ENCODE data around the gene TULP4. TPM values are rescaled to one million over a fixed set of nuclear protein-coding genes. Genes with fewer than 3 reads are reported as not detected.
"Not testable (repeated sequence)": the region's sequence is repeated elsewhere in the genome, so short reads cannot be mapped to it uniquely, and the experiment has no call there.

TULP4 gene
- total RNA-seq, 2 donors from 2014 or later, result 20.5 to 27.4 TPM

DNA sequence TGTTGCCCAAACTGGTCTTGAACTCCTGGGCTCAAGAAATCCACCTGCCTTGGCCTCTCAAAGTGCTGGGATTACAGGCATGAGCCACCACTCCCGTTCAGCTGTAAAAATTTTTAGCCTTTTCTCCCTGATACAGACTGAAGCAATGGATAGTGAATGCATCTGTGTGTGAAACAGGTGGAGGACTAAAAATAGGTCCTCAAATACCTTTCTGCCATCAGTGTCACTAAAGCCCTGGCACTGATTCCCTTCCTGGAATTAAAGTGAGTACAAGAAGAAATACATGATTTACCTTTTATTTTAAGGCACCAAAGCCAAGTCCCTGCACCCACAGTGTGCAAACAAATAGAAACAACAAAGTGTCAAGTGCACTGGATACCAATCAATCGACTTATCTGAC lies 25.1 kb downstream of the TULP4 start:
- no peak overlapping the region for H3K27ac Mint-ChIP-seq
- no peak for DNase-seq (ENCODE audit: low spot score in 2 of 2)
- ATAC-seq, result no peak
- peaks cover 8% of the 10 kb centered on the region in 2 donors for H3K36me3 Mint-ChIP-seq
- H3K9me3 Mint-ChIP-seq, result peaks cover 1 to 4% of the 10 kb centered on the region in 2 donors

DNA sequence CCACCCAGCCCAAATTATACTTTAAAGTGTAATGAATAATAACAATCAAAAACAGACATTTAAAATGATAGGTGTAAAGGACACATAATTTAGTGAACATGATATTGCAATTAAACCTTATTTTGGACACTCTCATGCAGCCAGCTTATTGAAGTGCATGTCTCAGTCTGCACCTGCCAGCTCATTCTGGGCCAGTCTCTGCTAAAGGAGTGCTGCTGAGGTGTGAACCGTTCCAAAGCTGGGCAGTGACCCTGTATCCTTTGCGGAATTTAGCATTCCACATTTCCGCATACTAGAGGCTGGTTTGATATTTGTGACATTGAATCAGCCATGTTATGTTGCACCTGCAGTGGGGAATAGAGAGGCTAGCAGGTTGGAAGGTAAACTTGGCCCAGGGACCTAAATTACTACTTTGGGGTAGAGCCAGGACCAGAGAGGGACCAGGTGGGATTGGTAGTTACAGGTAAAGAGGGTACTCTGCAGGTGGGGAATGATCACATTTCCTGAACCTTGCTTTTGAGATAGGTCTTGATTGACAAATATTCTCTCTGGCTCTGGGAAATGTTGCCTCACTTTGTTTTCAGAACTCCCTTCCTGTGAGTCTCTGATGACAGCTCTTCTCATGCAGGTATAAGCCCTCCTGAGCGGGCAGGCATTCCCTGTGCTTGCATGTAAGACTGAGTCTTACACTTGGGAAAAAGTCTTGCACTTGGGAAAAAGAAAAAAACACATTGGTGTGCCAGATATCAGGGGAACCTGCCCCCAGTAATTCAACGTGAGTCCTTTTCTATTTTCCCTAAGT lies 26.2 kb downstream of the TULP4 start:
- H3K27ac Mint-ChIP-seq, result peak overlapping the region in 1 of 2 donors; percentile 67
- H3K9me3 Mint-ChIP-seq, result peaks cover 0 to 7% of the 10 kb centered on the region in 2 donors
- DNase-seq (ENCODE audit: low spot score in 2 of 2) (no peak), ATAC-seq (no peak)
- peaks cover 8 to 14% of the 10 kb centered on the region in 2 donors for H3K36me3 Mint-ChIP-seq

DNA sequence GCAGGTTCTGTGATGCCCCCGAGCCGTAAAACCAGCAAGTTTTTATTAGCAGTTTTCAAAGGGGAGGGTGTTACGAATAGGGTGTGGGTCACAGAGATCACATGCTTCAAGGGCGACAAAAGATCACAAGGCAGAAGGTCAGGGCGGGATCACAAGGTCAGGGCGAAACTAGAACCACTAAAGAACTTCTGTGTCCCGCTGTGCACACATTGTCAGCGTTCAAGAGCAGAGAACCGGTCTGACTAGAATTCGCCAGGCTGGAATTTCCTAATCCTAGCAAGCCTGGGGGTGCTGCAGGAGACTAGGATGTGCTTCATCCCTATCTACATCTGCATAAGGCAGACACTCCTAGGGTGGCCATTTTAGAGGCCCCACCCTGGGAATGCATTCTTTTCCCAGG lies 26.9 kb downstream of the TULP4 start:
- Mint-ChIP-seq H3K36me3 (peaks cover 12 to 19% of the 10 kb centered on the region in 2 donors), H3K9me3 (peaks cover 0 to 12% of the 10 kb centered on the region in 2 donors), H3K27ac (peak overlapping the region in 1 of 2 donors; percentile 67)
- DNase-seq (ENCODE audit: low spot score in 2 of 2); ATAC-seq: not testable (repeated sequence)

DNA sequence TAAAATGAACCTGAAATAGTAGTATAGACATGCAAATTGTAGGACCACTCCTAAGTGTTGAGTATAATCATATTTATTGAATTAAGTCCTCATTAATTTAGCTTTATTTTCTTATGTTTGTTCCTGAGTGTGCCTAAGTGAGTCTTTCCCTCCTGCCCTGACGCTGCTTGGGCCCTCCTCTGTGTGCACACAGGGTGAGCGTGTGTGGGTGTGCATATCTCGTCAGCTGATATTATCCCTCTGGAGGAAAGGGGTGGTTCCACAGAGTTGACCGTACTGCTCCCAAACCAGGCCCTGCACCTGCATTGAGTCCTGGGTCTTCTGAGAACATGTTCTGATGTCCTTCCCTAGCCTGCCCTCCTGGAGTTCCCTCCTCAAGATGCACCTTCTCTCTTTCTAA lies 28.0 kb downstream of the TULP4 start:
- ATAC-seq, result no peak
- Mint-ChIP-seq H3K36me3 (peaks cover 22 to 30% of the 10 kb centered on the region in 2 donors), H3K9me3 (peaks cover 1 to 22% of the 10 kb centered on the region in 2 donors), H3K27ac (no peak overlapping the region)
- no peak for DNase-seq (ENCODE audit: low spot score in 2 of 2)

DNA sequence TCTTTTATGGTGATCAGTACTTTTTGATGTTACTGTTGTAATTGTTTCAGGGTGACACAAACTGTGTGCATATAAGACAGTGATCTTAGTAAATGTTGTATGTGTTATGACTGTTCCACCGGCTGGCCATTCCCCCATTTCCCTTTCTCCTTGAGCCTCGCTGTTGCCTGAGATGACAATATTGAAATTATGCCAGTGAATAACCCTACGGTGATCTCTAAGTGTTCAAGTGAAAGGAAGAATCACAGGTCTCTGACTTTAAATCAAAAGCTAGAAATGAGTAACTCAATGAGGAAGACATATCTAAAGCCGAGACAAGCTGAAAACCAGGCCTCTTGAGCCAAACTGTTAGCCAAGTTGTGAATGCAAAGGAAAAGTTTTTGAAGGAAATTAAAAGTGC lies 32.3 kb downstream of the TULP4 start:
- peaks cover 10 to 27% of the 10 kb centered on the region in 2 donors for H3K9me3 Mint-ChIP-seq

DNA sequence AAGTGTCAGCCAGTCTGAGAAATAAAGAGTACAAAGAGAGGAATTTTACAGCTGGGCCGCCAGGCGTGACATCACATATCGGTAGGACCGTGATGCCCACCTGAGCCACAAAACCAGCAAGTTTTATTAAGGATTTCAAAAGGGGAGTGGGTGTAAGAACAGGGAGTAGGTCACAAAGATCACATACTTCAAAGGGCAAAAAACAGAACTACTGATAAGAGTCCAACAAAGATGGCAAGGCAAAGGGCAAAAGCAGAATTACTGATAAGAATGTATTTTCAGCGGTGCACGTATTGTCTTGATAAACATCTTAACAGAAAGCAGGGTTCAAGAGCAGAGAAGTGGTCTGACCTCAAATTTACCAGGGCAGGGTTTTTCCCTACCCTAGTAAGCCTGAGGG lies 33.2 kb downstream of the TULP4 start:
- DNase-seq (ENCODE audit: low spot score in 2 of 2); H3K27ac Mint-ChIP-seq; ATAC-seq: not testable (repeated sequence)
- peaks cover 10 to 27% of the 10 kb centered on the region in 2 donors for H3K9me3 Mint-ChIP-seq
- peaks cover 23 to 38% of the 10 kb centered on the region in 2 donors for H3K36me3 Mint-ChIP-seq

More for the DNA sequence above, 32.3 kb downstream of the TULP4 start:
- ATAC-seq (peak; percentile 58 to 96), DNase-seq (ENCODE audit: low spot score in 2 of 2) (no peak)
- Mint-ChIP-seq H3K27ac (peak overlapping the region in 1 of 2 donors; percentile 45), H3K36me3 (peaks cover 23 to 38% of the 10 kb centered on the region in 2 donors)

DNA sequence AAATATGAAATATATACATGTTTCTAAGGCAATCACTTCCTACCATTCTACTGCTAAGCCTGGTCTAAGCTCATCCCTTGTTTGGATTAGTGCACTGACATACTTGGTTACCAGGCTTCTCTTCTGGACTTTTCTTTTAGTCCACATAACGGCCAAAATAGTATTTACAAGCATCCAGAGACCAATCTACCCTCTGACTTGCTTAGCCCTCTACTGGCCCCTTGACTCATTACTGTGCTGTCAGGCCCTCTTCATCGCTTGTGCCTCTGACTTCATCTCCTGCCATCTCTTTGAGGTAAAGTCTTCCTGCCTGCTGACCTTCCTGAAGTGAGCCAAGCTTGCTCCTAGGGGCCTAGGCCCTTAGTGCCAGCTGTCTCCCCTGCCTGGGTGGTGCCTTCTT lies 35.1 kb downstream of the TULP4 start:
- no peak for DNase-seq (ENCODE audit: low spot score in 2 of 2)
- H3K36me3 Mint-ChIP-seq, result peaks cover 23 to 38% of the 10 kb centered on the region in 2 donors
- ATAC-seq, result no peak
- H3K27ac Mint-ChIP-seq, result peak overlapping the region in 1 of 2 donors; percentile 31
- peaks cover 10 to 27% of the 10 kb centered on the region in 2 donors for H3K9me3 Mint-ChIP-seq

DNA sequence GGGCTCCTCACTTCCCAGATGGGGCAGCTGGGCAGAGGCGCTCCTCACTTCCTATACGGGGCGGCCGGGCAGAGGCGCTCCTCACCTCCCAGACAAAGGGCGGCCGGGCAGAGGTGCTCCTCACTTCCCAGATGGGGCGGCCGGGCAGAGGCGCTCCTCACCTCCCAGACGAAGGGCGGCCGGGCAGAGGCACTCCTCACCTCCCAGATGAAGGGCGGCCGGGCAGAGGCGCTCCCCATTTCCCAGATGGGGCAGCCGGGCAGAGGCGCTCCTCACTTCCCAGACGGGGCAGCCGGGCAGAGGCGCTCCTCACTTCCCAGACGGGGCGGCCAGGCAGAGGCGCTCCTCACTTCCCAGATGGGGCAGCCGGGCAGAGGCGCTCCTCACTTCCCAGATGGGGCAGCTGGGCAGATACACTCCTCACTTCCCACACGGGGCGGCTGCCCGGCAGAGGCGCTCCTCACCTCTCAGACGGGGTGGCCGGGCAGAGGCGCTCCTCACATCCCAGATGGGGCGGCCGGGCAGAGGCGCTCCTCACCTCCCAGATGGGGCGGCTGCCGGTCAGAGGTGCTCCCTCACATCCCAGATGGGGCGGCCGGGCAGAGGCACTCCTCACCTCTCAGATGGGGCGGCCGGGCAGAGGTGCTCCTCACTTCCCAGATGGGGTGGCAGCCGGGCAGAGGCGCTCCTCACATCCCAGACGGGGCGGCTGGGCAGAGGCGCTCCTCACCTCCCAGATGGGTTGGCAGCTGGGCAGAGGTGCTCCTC lies 36.7 kb downstream of the TULP4 start:
- DNase-seq (ENCODE audit: low spot score in 2 of 2); ATAC-seq; H3K27ac Mint-ChIP-seq: not testable (repeated sequence)
- Mint-ChIP-seq H3K9me3 (peaks cover 10 to 21% of the 10 kb centered on the region in 2 donors), H3K36me3 (peaks cover 22 to 29% of the 10 kb centered on the region in 2 donors)

DNA sequence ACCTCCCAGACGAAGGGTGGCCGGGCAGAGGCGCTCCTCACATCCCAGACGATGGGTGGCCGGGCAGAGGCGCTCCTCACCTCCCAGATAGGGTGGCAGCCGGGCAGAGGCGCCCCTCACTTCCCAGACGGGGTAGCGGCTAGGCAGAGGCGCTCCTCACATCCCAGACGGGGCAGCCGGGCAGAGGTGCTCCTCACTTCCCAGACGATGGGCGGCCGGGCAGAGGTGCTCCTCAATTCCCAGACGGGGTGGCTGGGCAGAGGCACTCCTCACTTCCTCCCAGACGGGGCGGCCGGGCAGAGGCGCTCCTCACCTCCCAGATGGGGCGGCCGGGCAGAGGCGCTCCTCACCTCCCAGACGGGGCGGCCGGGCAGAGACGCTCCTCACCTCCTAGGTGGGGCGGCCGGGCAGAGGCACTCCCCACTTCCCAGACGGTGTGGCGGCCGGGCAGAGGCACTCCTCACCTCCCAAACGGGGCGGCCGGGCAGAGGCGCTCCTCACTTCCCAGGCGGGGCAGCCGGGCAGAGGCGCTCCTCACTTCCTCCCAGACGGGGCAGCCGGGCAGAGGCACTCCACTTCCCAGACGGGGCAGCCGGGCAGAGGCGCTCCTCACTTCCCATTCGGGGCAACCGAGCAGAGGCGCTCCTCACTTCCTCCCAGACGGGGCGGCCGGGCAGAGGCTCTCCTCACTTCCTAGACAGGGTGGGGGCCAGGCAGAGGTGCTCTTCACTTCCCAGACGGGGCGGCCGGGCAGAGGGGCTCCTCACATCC lies 37.4 kb downstream of the TULP4 start:
- Mint-ChIP-seq H3K36me3 (peaks cover 14 to 21% of the 10 kb centered on the region in 2 donors), H3K9me3 (peaks cover 10 to 14% of the 10 kb centered on the region in 2 donors)
- not testable (repeated sequence) for H3K27ac Mint-ChIP-seq; DNase-seq (ENCODE audit: low spot score in 2 of 2); ATAC-seq

DNA sequence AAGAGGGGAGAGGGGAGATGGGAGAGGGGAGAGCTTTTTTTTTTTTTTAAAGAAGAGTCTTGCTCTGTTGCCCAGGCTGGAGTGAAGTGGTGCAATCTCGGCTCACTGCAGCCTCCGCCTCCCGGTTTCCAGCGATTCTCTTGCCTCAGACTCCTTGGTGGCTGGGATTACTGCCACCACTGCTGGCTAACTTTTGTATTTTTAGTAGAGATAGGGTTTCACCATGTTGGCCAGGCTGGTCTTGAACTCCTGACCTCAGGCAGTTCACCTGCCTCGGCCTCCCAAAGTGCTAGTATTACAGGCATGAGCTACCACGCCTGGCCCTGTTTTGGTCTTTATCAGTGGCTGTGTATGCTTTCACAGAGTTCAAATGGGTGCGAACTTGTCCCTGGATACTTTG lies 38.5 kb downstream of the TULP4 start:
- ATAC-seq; H3K27ac Mint-ChIP-seq; H3K9me3 Mint-ChIP-seq; DNase-seq (ENCODE audit: low spot score in 2 of 2): not testable (repeated sequence)
- peaks cover 5 to 11% of the 10 kb centered on the region in 2 donors for H3K36me3 Mint-ChIP-seq

DNA sequence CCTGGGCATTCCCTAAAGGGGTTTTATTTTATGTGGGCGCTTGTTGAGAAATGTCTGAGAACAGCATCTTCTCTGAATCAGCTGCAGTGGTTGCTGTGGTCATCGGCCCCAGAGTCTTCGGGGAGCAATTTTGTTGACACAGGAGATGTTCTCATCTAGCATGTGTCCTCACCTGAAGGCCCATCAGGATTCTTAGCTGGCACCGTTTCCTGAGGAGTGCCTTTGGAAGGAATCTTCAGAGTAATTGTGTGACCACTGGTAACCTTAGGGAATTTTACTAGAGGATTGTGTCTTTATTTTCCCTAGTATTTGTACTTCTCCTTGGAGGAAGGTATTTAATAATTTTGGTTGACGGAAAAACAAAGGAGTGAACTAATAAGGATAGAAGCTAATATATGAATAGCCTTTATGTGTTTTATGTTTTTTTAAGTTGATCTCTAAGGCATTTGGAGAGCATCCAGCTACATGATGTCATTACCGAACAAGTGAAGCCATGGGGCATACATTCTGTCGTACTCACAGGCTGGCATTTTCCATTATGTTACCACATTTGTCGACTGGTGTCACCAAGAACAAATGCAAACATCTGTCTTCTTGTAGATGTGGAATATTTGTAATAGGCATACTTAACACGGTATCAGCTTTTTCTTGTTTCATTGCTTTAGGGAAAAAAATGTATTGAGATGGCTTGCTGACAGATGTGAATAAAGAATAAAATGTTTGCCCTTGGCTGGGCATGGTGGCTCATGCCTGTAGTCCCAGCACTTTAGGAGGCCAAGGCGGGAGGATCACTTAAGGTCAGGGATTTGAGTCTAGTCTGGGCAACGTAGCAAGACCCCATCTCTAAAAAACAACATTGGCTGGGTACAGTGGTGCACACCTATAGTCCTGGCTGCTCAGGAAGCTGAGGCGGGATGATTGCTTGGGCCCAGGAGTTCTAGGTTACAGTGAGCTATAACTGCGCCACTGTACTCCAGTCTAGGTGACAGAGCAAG lies 41.9 kb downstream of the TULP4 start:
- Mint-ChIP-seq H3K9me3 (no peaks in the 10 kb centered on the region), H3K27ac (peak overlapping the region in 1 of 2 donors; percentile 60), H3K36me3 (no peaks in the 10 kb centered on the region)
- DNase-seq (ENCODE audit: low spot score in 2 of 2) (no peak), ATAC-seq (no peak)

DNA sequence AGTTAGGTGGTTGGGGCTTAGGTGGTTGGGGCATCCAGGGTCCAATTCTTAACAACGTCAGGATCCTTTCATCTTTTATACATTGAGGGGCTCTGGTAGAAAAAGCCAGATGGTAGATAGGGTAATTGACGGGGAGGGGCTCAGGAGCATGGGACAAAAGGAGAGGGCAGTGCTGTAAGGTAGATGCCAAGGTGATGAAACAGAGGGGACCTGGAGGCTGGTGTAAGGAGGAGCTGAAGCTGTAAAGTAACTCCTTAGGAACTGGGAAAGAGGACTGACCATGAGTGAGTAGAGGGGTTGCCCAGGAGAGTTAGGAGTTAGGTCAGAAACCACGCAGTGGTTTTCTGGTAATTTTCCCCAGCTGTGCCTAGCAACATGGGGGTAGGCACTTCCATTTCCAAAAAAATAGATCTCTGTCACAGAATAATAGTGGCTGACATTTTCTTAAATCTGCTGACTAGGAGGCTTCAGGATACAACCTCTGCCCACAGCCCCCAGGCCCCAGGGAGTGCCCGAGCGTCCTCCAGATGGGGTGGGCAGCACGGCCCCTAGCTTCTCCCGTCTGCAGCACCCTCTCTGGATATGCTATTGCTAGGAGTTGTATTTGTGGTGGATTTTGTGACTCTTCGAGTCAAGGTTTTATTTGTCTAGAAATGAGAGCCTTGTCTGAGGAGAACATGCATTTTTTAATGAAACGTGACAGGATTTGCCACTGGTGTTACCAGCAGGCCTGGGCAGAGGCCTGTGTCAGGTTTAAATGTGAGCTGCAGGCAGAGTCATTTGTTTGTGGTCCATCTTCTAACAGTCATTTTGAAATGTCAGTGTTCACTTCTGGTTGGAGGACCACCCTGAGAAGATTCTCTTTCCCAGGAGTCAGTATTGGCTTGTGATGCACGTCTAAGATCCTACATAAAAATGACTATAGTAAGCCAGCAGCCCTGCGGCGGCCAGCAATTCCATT lies 44.6 kb downstream of the TULP4 start:
- DNase-seq (ENCODE audit: low spot score in 2 of 2) (no peak), ATAC-seq (peak in 1 of 2 donors; percentile 23)
- Mint-ChIP-seq H3K9me3 (no peaks in the 10 kb centered on the region), H3K27ac (peak overlapping the region; percentile 44 to 72), H3K36me3 (no peaks in the 10 kb centered on the region)

DNA sequence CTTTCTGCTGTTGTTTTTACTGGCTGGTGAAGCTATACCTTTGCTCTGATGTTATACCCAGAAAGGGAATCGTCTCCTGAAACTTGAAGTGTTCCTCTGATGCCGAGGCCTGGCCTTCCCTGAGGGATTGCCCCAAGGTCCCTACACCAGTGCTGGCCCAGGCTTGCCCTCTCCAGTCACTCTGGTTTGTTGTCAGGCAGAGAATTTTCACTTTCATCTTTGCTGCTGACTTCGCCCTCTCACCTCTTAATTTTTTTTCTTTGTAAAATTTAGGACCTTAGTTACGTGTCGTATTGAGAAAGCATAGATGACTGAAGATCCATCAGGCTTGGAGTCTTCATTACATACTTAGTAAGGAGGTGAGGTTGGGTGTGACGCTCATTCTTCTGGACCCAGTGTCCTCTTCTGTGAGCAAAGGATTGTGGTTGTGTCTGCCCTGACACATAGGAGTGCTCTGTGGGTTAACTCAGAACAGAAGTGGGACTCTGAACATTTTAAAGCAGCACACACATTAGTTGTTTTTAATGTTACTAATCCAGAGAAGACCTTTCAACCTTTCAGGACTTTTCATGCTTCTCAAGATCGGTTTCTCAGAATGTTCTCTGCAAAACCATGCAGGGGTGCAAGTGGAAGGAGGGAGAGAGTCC lies 45.4 kb downstream of the TULP4 start:
- ATAC-seq, result peak; percentile 95 to 99
- DNase-seq (ENCODE audit: low spot score in 2 of 2), result peak in 1 of 2 donors; percentile 11
- Mint-ChIP-seq H3K27ac (peak overlapping the region; percentile 72 to 81), H3K36me3 (no peaks in the 10 kb centered on the region), H3K9me3 (no peaks in the 10 kb centered on the region)

DNA sequence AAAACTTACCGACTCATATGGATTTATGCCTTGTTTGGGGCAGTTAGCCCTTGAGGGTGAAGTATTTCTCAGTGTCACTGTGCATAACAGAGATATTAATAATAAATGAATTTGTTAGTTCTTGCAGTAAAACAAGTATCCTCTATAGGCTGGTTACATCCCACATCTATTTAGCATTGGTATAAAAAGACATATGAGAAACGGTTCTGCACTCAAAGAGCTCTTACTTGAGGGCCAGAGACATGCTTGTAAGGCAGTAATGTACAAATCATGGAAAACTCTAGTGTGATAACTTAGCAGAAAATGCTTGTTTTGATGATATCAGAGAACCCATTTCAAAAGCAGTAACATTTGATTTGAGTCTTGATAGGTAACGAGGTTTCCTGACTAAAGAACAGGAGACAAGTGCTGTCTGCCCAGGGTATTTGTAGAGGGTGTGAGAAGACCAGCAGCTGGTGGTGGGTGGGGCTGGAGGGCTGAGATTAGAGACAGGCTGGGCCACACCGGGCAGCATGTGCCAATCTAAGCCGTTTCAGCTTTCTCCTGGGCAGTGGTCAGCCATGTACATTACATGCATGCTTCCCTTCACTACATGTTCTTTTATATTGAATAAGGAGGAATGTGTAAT lies 46.3 kb downstream of the TULP4 start:
- no peaks in the 10 kb centered on the region for H3K36me3 Mint-ChIP-seq
- no peak overlapping the region for H3K27ac Mint-ChIP-seq
- no peaks in the 10 kb centered on the region for H3K9me3 Mint-ChIP-seq
- ATAC-seq (no peak), DNase-seq (ENCODE audit: low spot score in 2 of 2) (no peak)

Measured in activated naive CD4-positive, alpha-beta T cell treated with anti-CD3 and anti-CD28 coated beads, Interleukin-2, amount 50 U/mL, for 72 hours (primary cell).